H1 (cell line): ENCODE data around the gene LTBP4. TPM values are rescaled to one million over a fixed set of nuclear protein-coding genes. Genes with fewer than 3 reads are reported as not detected.

ENCODE experiments used
- CTCF ChIA-PET: fragments of 300-600 bp; sonication (Branson Sonifier 250); formaldehyde crosslinking; loops from one replicate; lab custom pipeline; 2021; ENCODE audit not compliant: partially characterized antibody; lab: Charles Lee
- POLR2A ChIA-PET: fragments of 300-600 bp; sonication (Branson Sonifier 250); formaldehyde crosslinking; loops from one replicate; lab custom pipeline; 2021; ENCODE audit warnings: inconsistent platforms; ENCODE audit not compliant: partially characterized antibody; lab: Charles Lee
- DNase-seq, 2 experiments: peaks; one replicate each; pipeline versions ENCODE4 v3.0.0 to v3.0.0-alpha.2; 2010 to 2022; ENCODE audit warnings: low spot score in 2 of 2, low read depth in 1 of 2, mixed read lengths in 1 of 2
- FAIRE-seq: peaks from 2 replicates; lab custom pipeline; 2011; peaks lifted over from hg19 to GRCh38; lab: Jason Lieb, UNC
- H2AFZ ChIP-seq: 2 replicates; pipeline ENCODE4 v1.8.1; 2012; ENCODE audit warnings: low read length, inconsistent platforms
- H2AK5ac ChIP-seq: 2 replicates; pipeline ENCODE4 v1.6.1; 2013; ENCODE audit warnings: low read depth, low read length
- H2BK120ac ChIP-seq: replicated peaks from 2 replicates; pipeline ENCODE3; 2013; ENCODE audit warnings: low read depth, low read length, inconsistent platforms
- H2BK12ac ChIP-seq: 2 replicates; pipeline ENCODE4 v1.6.1; 2013; ENCODE audit warnings: low read depth, low read length
- H2BK15ac ChIP-seq: 2 replicates; pipeline ENCODE4 v1.6.1; 2013; ENCODE audit warnings: low read length
- H2BK20ac ChIP-seq: 2 replicates; pipeline ENCODE4 v1.6.1; 2013; ENCODE audit warnings: low read length
- H2BK5ac ChIP-seq: 2 replicates; pipeline ENCODE4 v1.6.1; 2013; ENCODE audit warnings: low read depth, low read length
- H3K14ac ChIP-seq: 2 replicates; pipeline ENCODE4 v1.6.1; 2013; ENCODE audit warnings: inconsistent platforms; ENCODE audit not compliant: insufficient read length
- H3K18ac ChIP-seq: 2 replicates; pipeline ENCODE4 v1.6.1; 2013; ENCODE audit warnings: low read length; ENCODE audit errors: extremely low read depth
- H3K23ac ChIP-seq: 2 replicates; pipeline ENCODE4 v1.6.1; 2013; ENCODE audit warnings: inconsistent platforms; ENCODE audit not compliant: insufficient read length
- H3K23me2 ChIP-seq: 2 replicates; pipeline ENCODE4 v1.6.1; 2013; ENCODE audit warnings: low read depth, low read length
- H3K27ac ChIP-seq: 2 replicates; pipeline ENCODE4 v1.6.1; 2011; ENCODE audit warnings: low read depth, low read length, inconsistent platforms
- H3K27me3 ChIP-seq, 4 experiments: replicated peaks in 1 of 4; 1 replicate in 1 of 4; 2 replicates in 3 of 4; pipeline versions ENCODE4 v1.6.1 to v1.8.1; 2011 to 2013; ENCODE audit warnings: low read length in 3 of 4, mild to moderate bottlenecking in 3 of 4, inconsistent platforms in 2 of 4, mixed read lengths in 2 of 4, moderate library complexity in 1 of 4; ENCODE audit not compliant: control insufficient read depth in 3 of 4, insufficient read depth in 3 of 4; ENCODE audit errors: extremely low read depth in 1 of 4
- H3K36me3 ChIP-seq, 4 experiments: 2 replicates each; pipeline versions ENCODE4 v1.6.1 to v1.8.1; 2011 to 2013; ENCODE audit warnings: mild to moderate bottlenecking in 4 of 4, low read length in 3 of 4, moderate library complexity in 2 of 4, control low read depth in 1 of 4, inconsistent platforms in 1 of 4; ENCODE audit not compliant: insufficient read depth in 4 of 4, control insufficient read depth in 2 of 4
- H3K4ac ChIP-seq: replicated peaks from 2 replicates; pipeline ENCODE3; 2013; ENCODE audit warnings: low read length, low read depth, mixed read lengths, inconsistent platforms; ENCODE audit not compliant: insufficient read length
- H3K4me1 ChIP-seq, 4 experiments: replicated peaks in 1 of 4; 1 replicate in 1 of 4; 2 replicates in 3 of 4; pipeline versions ENCODE4 v1.6.1 to v1.8.1; 2011 to 2013; ENCODE audit warnings: low read length in 3 of 4, inconsistent platforms in 2 of 4, mixed read lengths in 1 of 4; ENCODE audit not compliant: insufficient read depth in 4 of 4, control insufficient read depth in 3 of 4
- H3K4me2 ChIP-seq, 2 experiments: 2 replicates each; pipeline versions ENCODE4 v1.6.1 to v1.8.1; 2011 to 2013; ENCODE audit warnings: low read depth in 2 of 2, low read length in 2 of 2, control low read depth in 1 of 2, inconsistent platforms in 1 of 2, mild to moderate bottlenecking in 1 of 2; ENCODE audit not compliant: insufficient read depth in 1 of 2
- H3K4me3 ChIP-seq, 4 experiments: fragments of 200-600, 300-600 bp in 1 of 4; sonication (generic), shearing (Covaris generic), sonication (Bioruptor Twin) in 1 of 4; 2 replicates each; pipeline versions ENCODE4 v1.5.1 to v1.8.1; 2011 to 2016; ENCODE audit warnings: low read length in 4 of 4, low read depth in 3 of 4, control low read depth in 2 of 4, inconsistent platforms in 2 of 4, mild to moderate bottlenecking in 2 of 4, mixed read lengths in 1 of 4, moderate library complexity in 1 of 4; ENCODE audit not compliant: insufficient read depth in 2 of 4; ENCODE audit errors: extremely low read depth in 1 of 4
- H3K56ac ChIP-seq: replicated peaks from 2 replicates; pipeline ENCODE3; 2013; ENCODE audit warnings: low read depth, mild to moderate bottlenecking, mixed read lengths, low read length, inconsistent platforms; ENCODE audit not compliant: insufficient read length
- H3K79me1 ChIP-seq: 2 replicates; pipeline ENCODE4 v1.6.1; 2013; ENCODE audit warnings: low read depth, low read length, control low read depth
- H3K79me2 ChIP-seq, 2 experiments: 2 replicates each; pipeline versions ENCODE4 v1.6.1 to v1.8.1; 2012 to 2013; ENCODE audit warnings: low read length in 2 of 2, mild to moderate bottlenecking in 2 of 2, inconsistent platforms in 1 of 2; ENCODE audit not compliant: insufficient read depth in 2 of 2, control insufficient read depth in 1 of 2
- H3K9ac ChIP-seq, 4 experiments: replicated peaks in 1 of 4; 1 replicate in 1 of 4; 2 replicates in 3 of 4; pipeline versions ENCODE4 v1.6.1 to v1.8.1; 2011 to 2013; ENCODE audit warnings: low read depth in 3 of 4, low read length in 3 of 4, control low read depth in 2 of 4, mild to moderate bottlenecking in 2 of 4, moderate library complexity in 2 of 4, inconsistent platforms in 1 of 4; ENCODE audit errors: extremely low read depth in 1 of 4
- H3K9me3 ChIP-seq, 2 experiments: 2 replicates each; pipeline versions ENCODE4 v1.6.1 to v1.8.1; 2012 to 2013; ENCODE audit warnings: mild to moderate bottlenecking in 2 of 2, moderate library complexity in 2 of 2, control low read depth in 1 of 2, inconsistent platforms in 1 of 2, low read depth in 1 of 2, low read length in 1 of 2, mixed read lengths in 1 of 2; ENCODE audit not compliant: insufficient read depth in 2 of 2
- H4K20me1 ChIP-seq, 2 experiments: replicated peaks in 1 of 2; 2 replicates each; pipeline versions ENCODE3 to v1.8.1; 2011 to 2013; ENCODE audit warnings: inconsistent platforms in 2 of 2, low read length in 2 of 2, mild to moderate bottlenecking in 1 of 2; ENCODE audit not compliant: insufficient read depth in 2 of 2, control insufficient read depth in 1 of 2
- H4K5ac ChIP-seq: 2 replicates; pipeline ENCODE4 v1.6.1; 2013; ENCODE audit warnings: low read length, low read depth, mixed read lengths, inconsistent platforms; ENCODE audit not compliant: insufficient read length
- H4K8ac ChIP-seq: 2 replicates; pipeline ENCODE4 v1.8.0; 2013; ENCODE audit warnings: mild to moderate bottlenecking, moderate library complexity, low read length, inconsistent platforms; ENCODE audit not compliant: insufficient read depth; ENCODE audit errors: extremely low read depth
- H4K91ac ChIP-seq: replicated peaks from 2 replicates; pipeline ENCODE3; 2013; ENCODE audit warnings: low read length, mixed read lengths, inconsistent platforms; ENCODE audit not compliant: insufficient read length
- E2F6 ChIP-seq: IDR thresholded peaks from 2 replicates; pipeline ENCODE4 v1.6.1; 2012; ENCODE audit warnings: inconsistent platforms
- POU5F1 ChIP-seq: IDR thresholded peaks from 2 replicates; pipeline ENCODE4 v1.6.1; 2011; ENCODE audit warnings: low read depth, mild to moderate bottlenecking, low read length, moderate library complexity
- WGBS, 2 experiments: shearing (Covaris generic) in 1 of 2; methylation state at CpG; one replicate each; pipeline versions ENCODE4 v1.1.6 to v1.1.7; 2013 to 2015; ENCODE audit warnings: low lambda C conversion rate in 2 of 2, mixed read lengths in 2 of 2, inconsistent platforms in 1 of 2, low coverage in 1 of 2, missing lambda C conversion rate in 1 of 2; ENCODE audit not compliant: insufficient replicate concordance in 2 of 2, insufficient coverage in 1 of 2, insufficient read length in 1 of 2; ENCODE audit errors: extremely low coverage in 1 of 2, missing lambda C conversion rate in 1 of 2; 5-methylcytosine and 5-hydroxymethylcytosine counted together
- polyA plus RNA-seq, 7 experiments: library from polyadenylated mRNA; depleted of rRNA in 3 of 7; stranded (reverse) in 5 of 7; unstranded in 2 of 7; fragments of >200 nt in 5 of 7; fragments of 200-250 nt in 2 of 7; gene quantifications; 1 replicate in 5 of 7; 2 replicates in 1 of 7; 4 replicates in 1 of 7; pipeline versions ENCODE4 v1.2.1 to v1.2.3, GENCODE V29; 2011 to 2013; ENCODE audit warnings: missing spikeins in 2 of 7, mixed read lengths in 2 of 7
- total RNA-seq: library from RNA; stranded (reverse); fragmentation: NEBNext Ultra II Directional; extraction: Animal tissue kit (Norgen Biotek cat#: 25700); gene quantifications from 2 replicates; pipeline ENCODE4 v1.2.1, GENCODE V29; 2021
- TF ChIP-seq, protein P1 (sequence below): IDR thresholded peaks from 2 replicates; pipeline ENCODE4 v1.6.1; 2012; ENCODE audit warnings: inconsistent platforms

The LTBP4 gene
- total and polyA plus RNA-seq, 2 of the 8 experiments (the other 6 are each of a cell fraction or from before 2014, with no cell fraction given) = 54.5 to 77.1 TPM

DNA sequence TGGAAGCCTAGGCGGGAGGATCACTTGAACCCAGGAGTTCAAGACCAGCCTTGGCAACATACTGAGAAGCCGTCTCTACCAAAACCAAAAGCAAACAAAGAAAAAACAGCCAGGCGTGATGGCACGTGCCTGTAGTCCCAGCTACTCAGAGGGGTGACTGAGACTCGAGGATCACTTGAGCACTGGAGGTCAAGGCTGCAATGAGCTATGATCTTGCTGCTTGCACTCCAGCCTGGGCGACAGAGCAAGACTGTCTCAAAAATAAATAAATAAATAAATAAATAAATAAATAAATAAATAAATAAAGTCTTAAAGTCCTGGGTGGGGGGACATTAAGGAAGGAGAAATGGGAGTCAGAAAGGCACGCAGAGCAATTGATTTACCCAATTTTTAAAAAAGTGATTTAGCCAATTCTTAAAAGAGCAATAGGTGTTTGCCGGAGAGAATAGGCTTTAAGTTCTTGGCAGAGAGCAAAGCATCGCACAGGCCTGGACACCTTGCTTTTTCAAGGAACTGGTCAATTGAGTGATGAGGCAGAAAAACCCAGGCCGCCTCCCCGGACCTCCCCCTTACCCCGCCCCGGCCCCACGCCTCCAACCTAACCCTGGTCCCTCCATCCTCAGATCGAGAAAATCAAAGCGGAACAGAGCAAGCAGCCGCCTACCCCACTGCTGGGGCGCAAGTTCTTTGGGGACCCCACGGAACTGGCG lies 34.0 kb upstream of the LTBP4 start:
- H3K14ac ChIP-seq = no peak overlapping the region
- ChIA-PET CTCF (interaction anchor here (0.8 to 4.3 kb wide), 7 partner anchors 10 to 67 kb away, joined by 3 to 16 read pairs (median 4); partner anchors contain the start of gene LTBP4), POLR2A (interaction anchor here (1.1 to 1.7 kb wide), 3 partner anchors 11 to 129 kb away, joined by 3 to 4 read pairs (median 3); no protein-coding TSS in a partner anchor)
- no peak overlapping the region for H2BK120ac ChIP-seq
- no peak overlapping the region for H3K27ac ChIP-seq
- H2BK12ac ChIP-seq = no peak overlapping the region
- FAIRE-seq = no peak
- WGBS, 2 experiments = 43% methylated on average over 16 of the region's 20 CpGs; no CpG with 5 or more reads in 1 of the 2 experiments
- no peak overlapping the region for H2BK5ac ChIP-seq
- peaks cover 0 to 10% (median 1%) of the 10 kb centered on the region in 4 experiments; a peak in 4 of 7 replicates for H3K4me1 ChIP-seq
- no peaks in the 10 kb centered on the region for H3K9me3 ChIP-seq
- no peak overlapping the region for H3K23ac ChIP-seq
- H3K9ac ChIP-seq = no peak overlapping the region
- H3K79me2 ChIP-seq = no peaks in the 10 kb centered on the region
- H3K18ac ChIP-seq = 0 out of 2 replicates have a peak overlapping the region, but pooled peaks have one; percentile 32
- peak in 1 of 2 experiments; percentile 49 for DNase-seq
- H4K91ac ChIP-seq = no peak overlapping the region
- no peak overlapping the region for H4K8ac ChIP-seq
- H3K56ac ChIP-seq = no peak overlapping the region
- TF ChIP-seq, protein P1, sequence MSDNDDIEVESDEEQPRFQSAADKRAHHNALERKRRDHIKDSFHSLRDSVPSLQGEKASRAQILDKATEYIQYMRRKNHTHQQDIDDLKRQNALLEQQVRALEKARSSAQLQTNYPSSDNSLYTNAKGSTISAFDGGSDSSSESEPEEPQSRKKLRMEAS = peak; percentile 50; the same call in 1 of the 2 replicates
- TF ChIP-seq E2F6 = peak; percentile 54
- TF ChIP-seq POU5F1 = no peak
- no peak overlapping the region for H2AK5ac ChIP-seq
- peaks cover 0 to 4% (median 0%) of the 10 kb centered on the region in 4 experiments; a peak in 1 of 8 replicates for H3K36me3 ChIP-seq
- H2AFZ ChIP-seq = peak overlapping the region; percentile 12; the same call in 1 of the 2 replicates
- no peak overlapping the region for H2BK15ac ChIP-seq
- H3K4me3 ChIP-seq = peak overlapping the region; percentile 29 to 71 (median 34)
- peaks cover 0 to 1% of the 10 kb centered on the region in 2 experiments for H4K20me1 ChIP-seq
- peaks cover 32 to 53% (median 49%) of the 10 kb centered on the region in 4 experiments for H3K27me3 ChIP-seq
- H3K23me2 ChIP-seq = peaks cover 11% of the 10 kb centered on the region; the same call in 1 of the 2 replicates
- H3K4ac ChIP-seq = no peak overlapping the region
- no peak overlapping the region for H4K5ac ChIP-seq
- H3K79me1 ChIP-seq = no peaks in the 10 kb centered on the region
- peak overlapping the region; percentile 63 to 83 for H3K4me2 ChIP-seq
- H2BK20ac ChIP-seq = no peak overlapping the region
